ENCODE data around the gene SLITRK4. TPM values are rescaled to one million over a fixed set of nuclear protein-coding genes. Genes with fewer than 3 reads are reported as not detected.
A peak's percentile ranks its signal among the peaks of the same experiment; 100 is the strongest.

The SLITRK4 gene
- polyA plus RNA-seq, 1 donor from 2014 or later: 4.5 TPM

DNA sequence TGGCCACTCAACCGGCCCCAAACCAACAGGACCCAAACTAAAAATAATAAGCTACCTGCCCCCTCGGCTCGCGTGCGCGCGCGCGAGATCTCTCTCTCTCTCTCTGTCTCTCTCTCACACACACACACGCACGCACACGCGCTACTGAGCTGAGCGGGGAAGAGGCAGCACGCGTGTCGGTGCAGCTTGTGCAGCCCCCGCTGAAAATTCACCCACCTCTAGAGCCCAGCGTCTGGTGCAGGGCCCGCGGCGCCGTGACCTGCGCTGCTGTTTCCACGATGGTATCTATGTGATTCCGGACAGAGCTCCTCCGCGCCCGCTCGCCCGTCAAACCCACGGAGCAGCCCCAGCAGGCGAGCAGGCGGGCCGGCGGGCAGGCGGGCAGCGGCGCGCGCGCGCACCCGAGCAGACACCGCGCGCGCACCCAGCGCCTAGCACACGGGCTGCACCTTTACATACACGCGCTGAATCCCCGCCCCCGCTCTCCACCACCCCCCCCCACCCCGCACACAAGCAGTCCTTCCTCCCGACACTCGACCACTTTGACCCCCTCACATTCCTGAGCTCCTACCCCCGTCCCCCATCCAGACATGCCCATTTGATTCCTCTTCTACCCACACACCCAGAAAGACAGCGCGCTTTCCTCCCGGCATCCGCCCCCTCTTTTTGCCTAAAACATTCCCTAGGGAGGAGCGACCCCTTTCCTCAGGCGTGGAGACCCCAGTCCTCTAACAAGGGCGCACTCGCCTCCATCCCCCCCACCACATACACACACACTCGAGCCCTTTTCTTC, 1.0 kb downstream of the SLITRK4 start:
- Histone ChIP-seq H3K4me3 (ENCODE audit: low read length) (peak overlapping the region; percentile 76), H3K4me2 (ENCODE audit: low read length) (no peak overlapping the region), H3K27me3 (ENCODE audit: insufficient read depth, low read depth, low read length) (no peaks in the 10 kb centered on the region), H3F3A (ENCODE audit: insufficient read depth, low read length, poor library complexity, severe bottlenecking) (no peaks in the 10 kb centered on the region), H3K9ac (ENCODE audit: low read length) (peak overlapping the region; percentile 62), H2AFZ (ENCODE audit: low read depth, low read length) (peak overlapping the region; percentile 45), H3K9me2 (ENCODE audit: insufficient read depth, low read length) (no peaks in the 10 kb centered on the region), H3K36me3 (ENCODE audit: insufficient read depth, low read length) (no peaks in the 10 kb centered on the region), H4K20me1 (ENCODE audit: insufficient read depth) (no peaks in the 10 kb centered on the region), H3K27ac (ENCODE audit: low read length) (peak overlapping the region; percentile 47), H3K9me3 (ENCODE audit: low read length) (no peaks in the 10 kb centered on the region), H3K79me2 (replicated peaks; ENCODE audit: insufficient read depth, low read length) (no peaks in the 10 kb centered on the region)
- TF ChIP-seq TAF1 (IDR thresholded peaks at IDR 0.05; ENCODE audit: low read depth) (no peak), POLR2AphosphoS5 (IDR thresholded peaks at IDR 0.05) (no peak), SMC3 (conservative IDR thresholded peaks at IDR 0.05; ENCODE audit: poor library complexity) (peak; percentile 21), EZH2 (IDR thresholded peaks at IDR 0.05; ENCODE audit: borderline replicate concordance, insufficient read depth, low read length, poor library complexity, severe bottlenecking) (no peak), RAD21 (conservative IDR thresholded peaks at IDR 0.05) (no peak), MXI1 (conservative IDR thresholded peaks at IDR 0.05; ENCODE audit: poor library complexity, severe bottlenecking) (peak; percentile 60), EP300 (conservative IDR thresholded peaks at IDR 0.05; ENCODE audit: poor library complexity, severe bottlenecking) (no peak)

DNA sequence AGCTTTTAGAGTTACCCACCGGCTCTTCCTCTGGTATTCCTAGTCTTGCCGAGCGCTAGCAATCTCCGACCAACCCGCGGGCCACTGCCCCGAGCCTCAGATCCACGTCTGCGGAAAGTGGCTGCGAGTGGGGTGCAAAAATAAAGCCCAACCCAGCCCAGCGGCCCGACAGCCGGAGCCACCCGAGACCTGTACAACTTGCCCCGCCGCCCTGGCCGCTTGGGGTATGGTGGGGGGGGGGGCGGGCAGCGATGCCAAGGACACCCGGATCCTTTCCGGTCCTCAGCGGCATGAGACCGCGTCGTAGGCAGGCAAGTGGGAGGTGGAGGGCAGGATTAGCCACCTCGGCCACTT, 1.6 kb downstream of the SLITRK4 start:
- peak overlapping the region; percentile 62 for H3K9ac ChIP-seq (ENCODE audit: low read length)
- no peaks in the 10 kb centered on the region for H3K36me3 ChIP-seq (ENCODE audit: insufficient read depth, low read length)
- no peaks in the 10 kb centered on the region for H3F3A ChIP-seq (ENCODE audit: insufficient read depth, low read length, poor library complexity, severe bottlenecking)
- H3K27me3 ChIP-seq (ENCODE audit: insufficient read depth, low read depth, low read length): no peaks in the 10 kb centered on the region
- H4K20me1 ChIP-seq (ENCODE audit: insufficient read depth): no peaks in the 10 kb centered on the region
- H3K9me2 ChIP-seq (ENCODE audit: insufficient read depth, low read length): no peaks in the 10 kb centered on the region
- no peaks in the 10 kb centered on the region for H3K79me2 ChIP-seq (replicated peaks; ENCODE audit: insufficient read depth, low read length)
- peak overlapping the region; percentile 76 for H3K4me3 ChIP-seq (ENCODE audit: low read length)
- H3K9me3 ChIP-seq (ENCODE audit: low read length): no peaks in the 10 kb centered on the region
- H2AFZ ChIP-seq (ENCODE audit: low read depth, low read length): no peak overlapping the region
- no peak overlapping the region for H3K4me2 ChIP-seq (ENCODE audit: low read length)
- TF ChIP-seq, protein P1, sequence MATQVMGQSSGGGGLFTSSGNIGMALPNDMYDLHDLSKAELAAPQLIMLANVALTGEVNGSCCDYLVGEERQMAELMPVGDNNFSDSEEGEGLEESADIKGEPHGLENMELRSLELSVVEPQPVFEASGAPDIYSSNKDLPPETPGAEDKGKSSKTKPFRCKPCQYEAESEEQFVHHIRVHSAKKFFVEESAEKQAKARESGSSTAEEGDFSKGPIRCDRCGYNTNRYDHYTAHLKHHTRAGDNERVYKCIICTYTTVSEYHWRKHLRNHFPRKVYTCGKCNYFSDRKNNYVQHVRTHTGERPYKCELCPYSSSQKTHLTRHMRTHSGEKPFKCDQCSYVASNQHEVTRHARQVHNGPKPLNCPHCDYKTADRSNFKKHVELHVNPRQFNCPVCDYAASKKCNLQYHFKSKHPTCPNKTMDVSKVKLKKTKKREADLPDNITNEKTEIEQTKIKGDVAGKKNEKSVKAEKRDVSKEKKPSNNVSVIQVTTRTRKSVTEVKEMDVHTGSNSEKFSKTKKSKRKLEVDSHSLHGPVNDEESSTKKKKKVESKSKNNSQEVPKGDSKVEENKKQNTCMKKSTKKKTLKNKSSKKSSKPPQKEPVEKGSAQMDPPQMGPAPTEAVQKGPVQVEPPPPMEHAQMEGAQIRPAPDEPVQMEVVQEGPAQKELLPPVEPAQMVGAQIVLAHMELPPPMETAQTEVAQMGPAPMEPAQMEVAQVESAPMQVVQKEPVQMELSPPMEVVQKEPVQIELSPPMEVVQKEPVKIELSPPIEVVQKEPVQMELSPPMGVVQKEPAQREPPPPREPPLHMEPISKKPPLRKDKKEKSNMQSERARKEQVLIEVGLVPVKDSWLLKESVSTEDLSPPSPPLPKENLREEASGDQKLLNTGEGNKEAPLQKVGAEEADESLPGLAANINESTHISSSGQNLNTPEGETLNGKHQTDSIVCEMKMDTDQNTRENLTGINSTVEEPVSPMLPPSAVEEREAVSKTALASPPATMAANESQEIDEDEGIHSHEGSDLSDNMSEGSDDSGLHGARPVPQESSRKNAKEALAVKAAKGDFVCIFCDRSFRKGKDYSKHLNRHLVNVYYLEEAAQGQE (IDR thresholded peaks at IDR 0.05; ENCODE audit: borderline replicate concordance): no peak
- TF ChIP-seq, protein P2, sequence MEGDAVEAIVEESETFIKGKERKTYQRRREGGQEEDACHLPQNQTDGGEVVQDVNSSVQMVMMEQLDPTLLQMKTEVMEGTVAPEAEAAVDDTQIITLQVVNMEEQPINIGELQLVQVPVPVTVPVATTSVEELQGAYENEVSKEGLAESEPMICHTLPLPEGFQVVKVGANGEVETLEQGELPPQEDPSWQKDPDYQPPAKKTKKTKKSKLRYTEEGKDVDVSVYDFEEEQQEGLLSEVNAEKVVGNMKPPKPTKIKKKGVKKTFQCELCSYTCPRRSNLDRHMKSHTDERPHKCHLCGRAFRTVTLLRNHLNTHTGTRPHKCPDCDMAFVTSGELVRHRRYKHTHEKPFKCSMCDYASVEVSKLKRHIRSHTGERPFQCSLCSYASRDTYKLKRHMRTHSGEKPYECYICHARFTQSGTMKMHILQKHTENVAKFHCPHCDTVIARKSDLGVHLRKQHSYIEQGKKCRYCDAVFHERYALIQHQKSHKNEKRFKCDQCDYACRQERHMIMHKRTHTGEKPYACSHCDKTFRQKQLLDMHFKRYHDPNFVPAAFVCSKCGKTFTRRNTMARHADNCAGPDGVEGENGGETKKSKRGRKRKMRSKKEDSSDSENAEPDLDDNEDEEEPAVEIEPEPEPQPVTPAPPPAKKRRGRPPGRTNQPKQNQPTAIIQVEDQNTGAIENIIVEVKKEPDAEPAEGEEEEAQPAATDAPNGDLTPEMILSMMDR (IDR thresholded peaks at IDR 0.05; ENCODE audit: poor library complexity, severe bottlenecking): no peak
- TF ChIP-seq MXI1 (conservative IDR thresholded peaks at IDR 0.05; ENCODE audit: poor library complexity, severe bottlenecking) (no peak), EZH2 (IDR thresholded peaks at IDR 0.05; ENCODE audit: borderline replicate concordance, insufficient read depth, low read length, poor library complexity, severe bottlenecking) (no peak), RAD21 (conservative IDR thresholded peaks at IDR 0.05) (no peak), POLR2AphosphoS5 (IDR thresholded peaks at IDR 0.05) (no peak), TAF1 (IDR thresholded peaks at IDR 0.05; ENCODE audit: low read depth) (no peak), EP300 (conservative IDR thresholded peaks at IDR 0.05; ENCODE audit: poor library complexity, severe bottlenecking) (no peak), SMC3 (conservative IDR thresholded peaks at IDR 0.05; ENCODE audit: poor library complexity) (no peak)
- no peak overlapping the region for H3K27ac ChIP-seq (ENCODE audit: low read length)
